H1 (cell line): ENCODE results near the gene PDE8A. TPM values are rescaled to one million over a fixed set of nuclear protein-coding genes. Genes with fewer than 3 reads are reported as not detected.

ENCODE experiments used
- CTCF ChIA-PET: fragments of 300-600 bp; sonication (Branson Sonifier 250); formaldehyde crosslinking; loops from one replicate; lab custom pipeline; 2021; ENCODE audit not compliant: partially characterized antibody; lab: Charles Lee
- POLR2A ChIA-PET: fragments of 300-600 bp; sonication (Branson Sonifier 250); formaldehyde crosslinking; loops from one replicate; lab custom pipeline; 2021; ENCODE audit warnings: inconsistent platforms; ENCODE audit not compliant: partially characterized antibody; lab: Charles Lee
- DNase-seq, 2 experiments: peaks; one replicate each; pipeline versions ENCODE4 v3.0.0 to v3.0.0-alpha.2; 2010 to 2022; ENCODE audit warnings: low spot score in 2 of 2, low read depth in 1 of 2, mixed read lengths in 1 of 2
- FAIRE-seq: peaks from 2 replicates; lab custom pipeline; 2011; peaks lifted over from hg19 to GRCh38; lab: Jason Lieb, UNC
- H2AFZ ChIP-seq: 2 replicates; pipeline ENCODE4 v1.8.1; 2012; ENCODE audit warnings: low read length, inconsistent platforms
- H2AK5ac ChIP-seq: 2 replicates; pipeline ENCODE4 v1.6.1; 2013; ENCODE audit warnings: low read depth, low read length
- H2BK120ac ChIP-seq: replicated peaks from 2 replicates; pipeline ENCODE3; 2013; ENCODE audit warnings: low read depth, low read length, inconsistent platforms
- H2BK12ac ChIP-seq: 2 replicates; pipeline ENCODE4 v1.6.1; 2013; ENCODE audit warnings: low read depth, low read length
- H2BK15ac ChIP-seq: 2 replicates; pipeline ENCODE4 v1.6.1; 2013; ENCODE audit warnings: low read length
- H2BK20ac ChIP-seq: 2 replicates; pipeline ENCODE4 v1.6.1; 2013; ENCODE audit warnings: low read length
- H2BK5ac ChIP-seq: 2 replicates; pipeline ENCODE4 v1.6.1; 2013; ENCODE audit warnings: low read depth, low read length
- H3K14ac ChIP-seq: 2 replicates; pipeline ENCODE4 v1.6.1; 2013; ENCODE audit warnings: inconsistent platforms; ENCODE audit not compliant: insufficient read length
- H3K18ac ChIP-seq: 2 replicates; pipeline ENCODE4 v1.6.1; 2013; ENCODE audit warnings: low read length; ENCODE audit errors: extremely low read depth
- H3K23ac ChIP-seq: 2 replicates; pipeline ENCODE4 v1.6.1; 2013; ENCODE audit warnings: inconsistent platforms; ENCODE audit not compliant: insufficient read length
- H3K23me2 ChIP-seq: 2 replicates; pipeline ENCODE4 v1.6.1; 2013; ENCODE audit warnings: low read depth, low read length
- H3K27ac ChIP-seq: 2 replicates; pipeline ENCODE4 v1.6.1; 2011; ENCODE audit warnings: low read depth, low read length, inconsistent platforms
- H3K27me3 ChIP-seq, 4 experiments: replicated peaks in 1 of 4; 1 replicate in 1 of 4; 2 replicates in 3 of 4; pipeline versions ENCODE4 v1.6.1 to v1.8.1; 2011 to 2013; ENCODE audit warnings: low read length in 3 of 4, mild to moderate bottlenecking in 3 of 4, inconsistent platforms in 2 of 4, mixed read lengths in 2 of 4, moderate library complexity in 1 of 4; ENCODE audit not compliant: control insufficient read depth in 3 of 4, insufficient read depth in 3 of 4; ENCODE audit errors: extremely low read depth in 1 of 4
- H3K36me3 ChIP-seq, 4 experiments: 2 replicates each; pipeline versions ENCODE4 v1.6.1 to v1.8.1; 2011 to 2013; ENCODE audit warnings: mild to moderate bottlenecking in 4 of 4, low read length in 3 of 4, moderate library complexity in 2 of 4, control low read depth in 1 of 4, inconsistent platforms in 1 of 4; ENCODE audit not compliant: insufficient read depth in 4 of 4, control insufficient read depth in 2 of 4
- H3K4ac ChIP-seq: replicated peaks from 2 replicates; pipeline ENCODE3; 2013; ENCODE audit warnings: low read length, low read depth, mixed read lengths, inconsistent platforms; ENCODE audit not compliant: insufficient read length
- H3K4me1 ChIP-seq, 4 experiments: replicated peaks in 1 of 4; 1 replicate in 1 of 4; 2 replicates in 3 of 4; pipeline versions ENCODE4 v1.6.1 to v1.8.1; 2011 to 2013; ENCODE audit warnings: low read length in 3 of 4, inconsistent platforms in 2 of 4, mixed read lengths in 1 of 4; ENCODE audit not compliant: insufficient read depth in 4 of 4, control insufficient read depth in 3 of 4
- H3K4me2 ChIP-seq, 2 experiments: 2 replicates each; pipeline versions ENCODE4 v1.6.1 to v1.8.1; 2011 to 2013; ENCODE audit warnings: low read depth in 2 of 2, low read length in 2 of 2, control low read depth in 1 of 2, inconsistent platforms in 1 of 2, mild to moderate bottlenecking in 1 of 2; ENCODE audit not compliant: insufficient read depth in 1 of 2
- H3K4me3 ChIP-seq, 4 experiments: fragments of 200-600, 300-600 bp in 1 of 4; sonication (generic), shearing (Covaris generic), sonication (Bioruptor Twin) in 1 of 4; 2 replicates each; pipeline versions ENCODE4 v1.5.1 to v1.8.1; 2011 to 2016; ENCODE audit warnings: low read length in 4 of 4, low read depth in 3 of 4, control low read depth in 2 of 4, inconsistent platforms in 2 of 4, mild to moderate bottlenecking in 2 of 4, mixed read lengths in 1 of 4, moderate library complexity in 1 of 4; ENCODE audit not compliant: insufficient read depth in 2 of 4; ENCODE audit errors: extremely low read depth in 1 of 4
- H3K56ac ChIP-seq: replicated peaks from 2 replicates; pipeline ENCODE3; 2013; ENCODE audit warnings: low read depth, mild to moderate bottlenecking, mixed read lengths, low read length, inconsistent platforms; ENCODE audit not compliant: insufficient read length
- H3K79me1 ChIP-seq: 2 replicates; pipeline ENCODE4 v1.6.1; 2013; ENCODE audit warnings: low read depth, low read length, control low read depth
- H3K79me2 ChIP-seq, 2 experiments: 2 replicates each; pipeline versions ENCODE4 v1.6.1 to v1.8.1; 2012 to 2013; ENCODE audit warnings: low read length in 2 of 2, mild to moderate bottlenecking in 2 of 2, inconsistent platforms in 1 of 2; ENCODE audit not compliant: insufficient read depth in 2 of 2, control insufficient read depth in 1 of 2
- H3K9ac ChIP-seq, 4 experiments: replicated peaks in 1 of 4; 1 replicate in 1 of 4; 2 replicates in 3 of 4; pipeline versions ENCODE4 v1.6.1 to v1.8.1; 2011 to 2013; ENCODE audit warnings: low read depth in 3 of 4, low read length in 3 of 4, control low read depth in 2 of 4, mild to moderate bottlenecking in 2 of 4, moderate library complexity in 2 of 4, inconsistent platforms in 1 of 4; ENCODE audit errors: extremely low read depth in 1 of 4
- H3K9me3 ChIP-seq, 2 experiments: 2 replicates each; pipeline versions ENCODE4 v1.6.1 to v1.8.1; 2012 to 2013; ENCODE audit warnings: mild to moderate bottlenecking in 2 of 2, moderate library complexity in 2 of 2, control low read depth in 1 of 2, inconsistent platforms in 1 of 2, low read depth in 1 of 2, low read length in 1 of 2, mixed read lengths in 1 of 2; ENCODE audit not compliant: insufficient read depth in 2 of 2
- H4K20me1 ChIP-seq, 2 experiments: replicated peaks in 1 of 2; 2 replicates each; pipeline versions ENCODE3 to v1.8.1; 2011 to 2013; ENCODE audit warnings: inconsistent platforms in 2 of 2, low read length in 2 of 2, mild to moderate bottlenecking in 1 of 2; ENCODE audit not compliant: insufficient read depth in 2 of 2, control insufficient read depth in 1 of 2
- H4K5ac ChIP-seq: 2 replicates; pipeline ENCODE4 v1.6.1; 2013; ENCODE audit warnings: low read length, low read depth, mixed read lengths, inconsistent platforms; ENCODE audit not compliant: insufficient read length
- H4K8ac ChIP-seq: 2 replicates; pipeline ENCODE4 v1.8.0; 2013; ENCODE audit warnings: mild to moderate bottlenecking, moderate library complexity, low read length, inconsistent platforms; ENCODE audit not compliant: insufficient read depth; ENCODE audit errors: extremely low read depth
- H4K91ac ChIP-seq: replicated peaks from 2 replicates; pipeline ENCODE3; 2013; ENCODE audit warnings: low read length, mixed read lengths, inconsistent platforms; ENCODE audit not compliant: insufficient read length
- ATF3 ChIP-seq: IDR thresholded peaks from 2 replicates; pipeline ENCODE4 v1.6.1; 2011; ENCODE audit warnings: low read depth, mild to moderate bottlenecking, low read length; ENCODE audit not compliant: insufficient read depth
- CBX5 ChIP-seq: fragments of 300-800, 300-1000 bp; sonication (generic); IDR thresholded peaks from 2 replicates; pipeline ENCODE4 v1.7.1; 2016; ENCODE audit warnings: antibody characterized with exemption, low read length, low read depth
- CREB1 ChIP-seq: IDR thresholded peaks from 2 replicates; pipeline ENCODE4 v1.6.1; 2012; ENCODE audit warnings: inconsistent platforms
- E2F6 ChIP-seq: IDR thresholded peaks from 2 replicates; pipeline ENCODE4 v1.6.1; 2012; ENCODE audit warnings: inconsistent platforms
- JUN ChIP-seq: IDR thresholded peaks from 2 replicates; pipeline ENCODE4 v1.6.1; 2011; ENCODE audit warnings: low read depth, mild to moderate bottlenecking, improper control_type of control experiment, low read length
- JUND ChIP-seq: IDR thresholded peaks from 2 replicates; pipeline ENCODE4 v1.6.1; 2011; ENCODE audit warnings: mild to moderate bottlenecking, improper control_type of control experiment, low read length
- SAP30 ChIP-seq: fragments of 300-600 bp; sonication (generic); IDR thresholded peaks from 2 replicates; pipeline ENCODE4 v1.7.1; 2012; ENCODE audit warnings: low read length, moderate library complexity, mild to moderate bottlenecking, inconsistent platforms; ENCODE audit not compliant: insufficient read depth, insufficient replicate concordance
- SIRT6 ChIP-seq: IDR thresholded peaks from one replicate; pipeline ENCODE4 v1.7.1; 2012; ENCODE audit warnings: low read length, inconsistent platforms
- SP1 ChIP-seq: IDR thresholded peaks from 2 replicates; pipeline ENCODE4 v1.6.1; 2011; ENCODE audit warnings: low read depth, low read length
- TAF1 ChIP-seq: IDR thresholded peaks from 2 replicates; pipeline ENCODE4 v1.6.1; 2011; ENCODE audit warnings: mild to moderate bottlenecking, low read depth, low read length
- YY1 ChIP-seq: IDR thresholded peaks from 2 replicates; pipeline ENCODE4 v1.6.1; 2011; ENCODE audit warnings: low read depth, mild to moderate bottlenecking, low read length
- ZNF274 ChIP-seq: IDR thresholded peaks from 2 replicates; pipeline ENCODE4 v1.7.0; 2012; ENCODE audit warnings: low read length, borderline replicate concordance; ENCODE audit errors: extremely low read depth
- WGBS, 2 experiments: shearing (Covaris generic) in 1 of 2; methylation state at CpG; one replicate each; pipeline versions ENCODE4 v1.1.6 to v1.1.7; 2013 to 2015; ENCODE audit warnings: low lambda C conversion rate in 2 of 2, mixed read lengths in 2 of 2, inconsistent platforms in 1 of 2, low coverage in 1 of 2, missing lambda C conversion rate in 1 of 2; ENCODE audit not compliant: insufficient replicate concordance in 2 of 2, insufficient coverage in 1 of 2, insufficient read length in 1 of 2; ENCODE audit errors: extremely low coverage in 1 of 2, missing lambda C conversion rate in 1 of 2; 5-methylcytosine and 5-hydroxymethylcytosine counted together
- polyA plus RNA-seq, 7 experiments: library from polyadenylated mRNA; depleted of rRNA in 3 of 7; stranded (reverse) in 5 of 7; unstranded in 2 of 7; fragments of >200 nt in 5 of 7; fragments of 200-250 nt in 2 of 7; gene quantifications; 1 replicate in 5 of 7; 2 replicates in 1 of 7; 4 replicates in 1 of 7; pipeline versions ENCODE4 v1.2.1 to v1.2.3, GENCODE V29; 2011 to 2013; ENCODE audit warnings: missing spikeins in 2 of 7, mixed read lengths in 2 of 7
- total RNA-seq: library from RNA; stranded (reverse); fragmentation: NEBNext Ultra II Directional; extraction: Animal tissue kit (Norgen Biotek cat#: 25700); gene quantifications from 2 replicates; pipeline ENCODE4 v1.2.1, GENCODE V29; 2021

PDE8A gene
- total and polyA plus RNA-seq, 2 of the 8 experiments (the other 6 are each of a cell fraction or from before 2014, with no cell fraction given) = 6.9 to 7.8 TPM

- Histone ChIP-seq H3K36me3 (no peaks in the 10 kb centered on the region), H3K4me1 (no peaks in the 10 kb centered on the region), H2BK120ac (no peak overlapping the region), H3K4me3 (no peak overlapping the region), H3K23ac (no peak overlapping the region), H2BK12ac (no peak overlapping the region), H3K18ac (no peak overlapping the region), H3K4ac (no peak overlapping the region), H4K20me1 (no peaks in the 10 kb centered on the region), H2AFZ (no peak overlapping the region), H4K5ac (no peak overlapping the region), H3K4me2 (no peak overlapping the region), H2BK20ac (no peak overlapping the region), H3K27me3 (no peaks in the 10 kb centered on the region), H3K9me3 (no peaks in the 10 kb centered on the region), H3K27ac (no peak overlapping the region), H4K8ac (no peak overlapping the region), H3K79me1 (no peaks in the 10 kb centered on the region), H3K79me2 (0 out of 4 replicates have a peak, but pooled peaks cover 0 to 3% of the 10 kb centered on the region in 2 experiments), H3K9ac (no peak overlapping the region), H4K91ac (no peak overlapping the region), H2BK5ac (no peak overlapping the region), H3K56ac (no peak overlapping the region), H3K23me2 (no peaks in the 10 kb centered on the region; the same call in 1 of the 2 replicates), H2AK5ac (no peak overlapping the region), H2BK15ac (no peak overlapping the region), H3K14ac (no peak overlapping the region)
- ChIA-PET CTCF (interaction anchor here (1.3 kb wide), 1 partner anchor 35 kb away, joined by 3 read pairs; no protein-coding TSS in a partner anchor), POLR2A (interaction anchor here (1.6 kb wide), 1 partner anchor 11 kb away, joined by 5 read pairs; the partner anchor contains the start of gene PDE8A)
- 83% methylated on average over 4 of the region's 4 CpGs; no CpG with 5 or more reads in 1 of the 2 experiments for WGBS, 2 experiments
- DNase-seq = peak in 1 of 2 experiments; percentile 26
- FAIRE-seq = no peak
- TF ChIP-seq ZNF274 (no peak), JUND (no peak), JUN (no peak), SIRT6 (no peak), CREB1 (no peak), E2F6 (no peak), TAF1 (no peak), CBX5 (no peak), SP1 (no peak), ATF3 (no peak), YY1 (no peak), SAP30 (no peak)
Measured at GRCh38 chr15:84992157-84992944, 10.7 kb downstream of the PDE8A start.
